NB4 (cell line): ENCODE measurements around the gene SPTBN4.

Source experiments
- DNase-seq: peaks from one replicate; pipeline ENCODE4 v3.0.0; 2010; ENCODE audit warnings: low read depth
- H3K4me3 ChIP-seq: one replicate; pipeline ENCODE4 v1.5.1; 2011; ENCODE audit warnings: mild to moderate bottlenecking, low read depth, low read length, moderate library complexity
- CTCF ChIP-seq: IDR thresholded peaks from one replicate; pipeline ENCODE4 v1.5.1; 2012; ENCODE audit warnings: low read depth, low read length
- MAX ChIP-seq: IDR thresholded peaks from 2 replicates; pipeline ENCODE4 v1.6.1; 2011; ENCODE audit warnings: low read depth, low read length
- MYC ChIP-seq: IDR thresholded peaks from 2 replicates; pipeline ENCODE4 v1.6.1; 2011; ENCODE audit warnings: low read depth, low read length
- POLR2A ChIP-seq: IDR thresholded peaks from 2 replicates; pipeline ENCODE4 v1.6.1; 2011; ENCODE audit warnings: mild to moderate bottlenecking; ENCODE audit not compliant: insufficient read length; ENCODE audit errors: extremely low read depth

The SPTBN4 gene

GRCh38 chr19:40575326-40575725 is 108.5 kb downstream of the SPTBN4 start:
- no peak for DNase-seq
- no peak overlapping the region for H3K4me3 ChIP-seq
- TF ChIP-seq MAX (no peak), CTCF (no peak), MYC (no peak), POLR2A (no peak)

GRCh38 chr19:40576151-40576584 is 109.4 kb downstream of the SPTBN4 start:
- H3K4me3 ChIP-seq = peak overlapping the region; percentile 65
- peak; percentile 76 for DNase-seq
- TF ChIP-seq CTCF (no peak), MAX (no peak), MYC (no peak), POLR2A (no peak)

GRCh38 chr19:40576585-40577451 is 110.0 kb downstream of the SPTBN4 start, which contains the start of gene SHKBP1:
SHKBP1 (plus strand) TSS chr19:40576873; CDS start chr19:40576900, 27 bp downstream.
- H3K4me3 ChIP-seq = peak within 1 kb of the TSS; percentile 65
- TF ChIP-seq MAX (no peak), MYC (no peak), POLR2A (peak; percentile 55)
- DNase-seq = peak; percentile 92

GRCh38 chr19:40578442-40578908 is 111.7 kb downstream of the SPTBN4 start:
- peak; percentile 83 for DNase-seq
- TF ChIP-seq CTCF = no peak
- no peak for TF ChIP-seq MAX
- TF ChIP-seq MYC = no peak
- TF ChIP-seq POLR2A = no peak
- H3K4me3 ChIP-seq = no peak overlapping the region

- DNase-seq = no peak
- H3K4me3 ChIP-seq = no peak overlapping the region
- TF ChIP-seq MYC (no peak), POLR2A (no peak), CTCF (no peak), MAX (no peak)
Measured at GRCh38 chr19:40580619-40581018, 113.8 kb downstream of the SPTBN4 start.

- no peak for TF ChIP-seq MAX
- TF ChIP-seq CTCF = no peak
- no peak for TF ChIP-seq MYC
- no peak for TF ChIP-seq POLR2A
- no peak for DNase-seq
- H3K4me3 ChIP-seq = no peak overlapping the region
Measured at GRCh38 chr19:40581531-40581930, 114.7 kb downstream of the SPTBN4 start.
